Activated naive CD4-positive, alpha-beta T cell treated with anti-CD3 and anti-CD28 coated beads, Interleukin-2, amount 50 U/mL, for 24 hours (primary cell): ENCODE results near the gene FAM204A.

Source experiments
- H3K27ac Mint-ChIP-seq: one replicate; pipeline ENCODE4 v1.8.0; 2021; ENCODE audit warnings: mild to moderate bottlenecking, mixed read lengths
- H3K27me3 Mint-ChIP-seq: one replicate; pipeline ENCODE4 v1.8.0; 2021; ENCODE audit warnings: mixed read lengths
- H3K36me3 Mint-ChIP-seq: one replicate; pipeline ENCODE4 v1.8.0; 2021; ENCODE audit warnings: mixed read lengths
- H3K4me1 Mint-ChIP-seq: one replicate; pipeline ENCODE4 v1.8.0; 2021; ENCODE audit warnings: mixed read lengths
- H3K4me3 Mint-ChIP-seq: one replicate; pipeline ENCODE4 v1.8.0; 2021; ENCODE audit warnings: mild to moderate bottlenecking, mixed read lengths
- H3K9me3 Mint-ChIP-seq: one replicate; pipeline ENCODE4 v1.8.0; 2021; ENCODE audit warnings: mixed read lengths

FAM204A gene

GRCh38 chr10:118307859-118308258 is 34.3 kb downstream of the FAM204A start:
- Mint-ChIP-seq H3K36me3 (peaks cover 14% of the 10 kb centered on the region), H3K4me1 (no peaks in the 10 kb centered on the region), H3K27ac (no peak overlapping the region), H3K27me3 (no peaks in the 10 kb centered on the region), H3K9me3 (no peaks in the 10 kb centered on the region), H3K4me3 (no peak overlapping the region)

- H3K36me3 Mint-ChIP-seq: peaks cover 13% of the 10 kb centered on the region
- no peak overlapping the region for H3K4me3 Mint-ChIP-seq
- H3K27me3 Mint-ChIP-seq: no peaks in the 10 kb centered on the region
- H3K4me1 Mint-ChIP-seq: no peaks in the 10 kb centered on the region
- H3K9me3 Mint-ChIP-seq: no peaks in the 10 kb centered on the region
- no peak overlapping the region for H3K27ac Mint-ChIP-seq
Observed at GRCh38 chr10:118307220-118307619, 34.9 kb downstream of the FAM204A start.

DNA sequence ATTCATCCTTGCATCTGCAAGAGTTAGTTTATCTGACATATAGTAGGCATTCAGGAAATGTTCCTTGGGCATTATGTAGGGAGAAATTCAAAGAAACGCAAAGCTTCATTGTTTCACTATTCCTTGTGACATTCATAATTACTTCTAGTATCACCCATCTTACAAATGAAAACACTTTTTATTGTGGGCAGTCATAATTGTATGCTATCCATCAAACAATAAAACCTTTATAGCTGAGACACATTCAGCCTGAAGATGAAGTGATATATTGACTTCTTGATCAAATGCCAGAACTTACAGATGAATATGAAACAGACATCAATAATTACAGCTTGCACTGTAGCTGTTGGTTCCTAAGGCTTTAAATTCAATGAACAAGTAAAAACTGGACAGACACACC is 36.4 kb downstream of the FAM204A start:
- H3K27me3 Mint-ChIP-seq: no peaks in the 10 kb centered on the region
- H3K36me3 Mint-ChIP-seq: peaks cover 12% of the 10 kb centered on the region
- no peaks in the 10 kb centered on the region for H3K9me3 Mint-ChIP-seq
- no peak overlapping the region for H3K4me3 Mint-ChIP-seq
- no peak overlapping the region for H3K27ac Mint-ChIP-seq
- H3K4me1 Mint-ChIP-seq: no peaks in the 10 kb centered on the region

GRCh38 chr10:118304521-118304920 is 37.6 kb downstream of the FAM204A start:
- Mint-ChIP-seq H3K4me1 (no peaks in the 10 kb centered on the region), H3K9me3 (no peaks in the 10 kb centered on the region), H3K36me3 (peaks cover 10% of the 10 kb centered on the region), H3K27me3 (no peaks in the 10 kb centered on the region), H3K4me3 (no peak overlapping the region), H3K27ac (peak overlapping the region; percentile 20)

DNA sequence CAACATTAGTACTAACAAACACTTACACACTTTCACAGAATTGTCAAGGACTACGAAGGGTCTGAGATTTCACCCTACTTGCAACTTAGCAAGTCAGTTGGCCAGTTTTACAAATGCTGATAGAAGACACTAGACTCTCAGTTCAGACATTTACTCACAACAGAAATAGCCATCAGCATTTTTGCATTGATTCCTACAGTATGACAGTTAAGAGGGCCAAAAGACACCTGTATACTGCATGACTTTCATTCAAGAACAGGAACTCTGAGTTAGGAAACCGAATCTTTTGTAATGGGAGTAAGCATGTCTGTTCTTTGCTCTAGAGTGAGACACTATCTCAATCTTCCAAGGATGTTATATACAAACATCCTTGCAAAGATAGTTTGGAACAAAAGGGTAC is 40.9 kb downstream of the FAM204A start:
- Mint-ChIP-seq H3K9me3 (no peaks in the 10 kb centered on the region), H3K36me3 (peaks cover 7% of the 10 kb centered on the region), H3K4me1 (no peaks in the 10 kb centered on the region), H3K4me3 (no peak overlapping the region), H3K27ac (no peak overlapping the region), H3K27me3 (no peaks in the 10 kb centered on the region)

DNA sequence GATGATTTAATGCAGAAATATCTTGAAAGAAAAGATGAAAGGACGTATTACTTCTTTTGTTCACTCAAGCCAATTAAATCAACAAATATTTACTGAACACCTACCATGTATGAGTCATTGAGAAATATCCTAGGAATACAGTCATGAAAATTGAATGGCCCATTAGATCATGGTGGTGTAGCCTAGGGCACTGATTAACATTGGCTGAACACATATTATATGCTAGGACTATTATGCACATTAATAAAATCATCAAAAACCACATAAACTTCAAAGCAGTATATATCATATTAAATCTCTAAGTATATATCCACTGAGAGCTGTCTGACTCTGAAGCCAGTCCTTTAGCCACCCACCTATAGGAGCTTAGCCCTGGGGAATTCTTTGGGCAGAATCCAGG is 41.8 kb downstream of the FAM204A start:
- Mint-ChIP-seq H3K4me3 (no peak overlapping the region), H3K36me3 (peaks cover 5% of the 10 kb centered on the region), H3K27ac (no peak overlapping the region), H3K9me3 (no peaks in the 10 kb centered on the region), H3K27me3 (no peaks in the 10 kb centered on the region), H3K4me1 (no peaks in the 10 kb centered on the region)

DNA sequence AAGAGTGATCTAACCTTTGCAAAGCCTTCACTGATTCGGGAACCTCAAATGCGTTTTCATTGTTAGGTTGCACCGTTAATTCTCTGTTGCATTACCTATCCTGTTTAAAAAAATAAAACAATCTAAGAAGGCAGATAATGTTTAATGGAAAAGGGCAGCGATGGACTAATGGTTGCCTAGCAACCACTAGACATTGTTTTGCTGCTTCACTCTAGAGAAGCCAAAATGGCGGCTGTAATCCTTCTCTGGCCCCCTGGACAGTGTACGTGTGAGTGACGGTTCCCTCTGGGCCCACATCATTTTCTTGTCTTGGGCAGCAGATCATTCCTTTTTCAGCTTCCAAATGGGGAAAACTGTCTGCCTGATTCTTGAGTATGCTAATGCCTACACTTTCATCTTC is 43.3 kb downstream of the FAM204A start:
- Mint-ChIP-seq H3K27me3 (no peaks in the 10 kb centered on the region), H3K36me3 (peaks cover 2% of the 10 kb centered on the region), H3K27ac (no peak overlapping the region)

DNA sequence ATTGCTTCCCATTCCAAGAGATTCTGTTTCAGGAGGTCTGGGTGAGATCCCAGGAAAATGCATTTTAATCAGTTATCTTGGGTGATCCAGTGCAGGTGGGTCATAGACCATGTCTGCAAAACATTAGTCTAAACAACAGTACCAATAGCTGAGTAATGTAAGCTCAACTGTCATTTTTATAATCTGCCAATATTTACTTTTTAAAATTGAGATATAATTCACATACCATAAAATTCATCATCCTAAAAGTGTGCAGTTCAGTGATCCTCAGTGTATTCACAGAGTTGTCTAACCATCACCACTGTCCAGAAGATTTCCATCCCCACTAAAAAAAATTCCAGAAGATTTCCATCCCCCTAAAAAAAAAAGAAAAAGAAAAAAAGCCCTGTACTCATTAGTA is 51.0 kb downstream of the FAM204A start:
- no peak overlapping the region for H3K27ac Mint-ChIP-seq

More for the DNA sequence above, 43.3 kb downstream of the FAM204A start:
- H3K9me3 Mint-ChIP-seq: no peaks in the 10 kb centered on the region
- H3K4me3 Mint-ChIP-seq: no peak overlapping the region
- H3K4me1 Mint-ChIP-seq: no peaks in the 10 kb centered on the region

GRCh38 chr10:118290471-118290995 is 51.6 kb downstream of the FAM204A start:
- H3K9me3 Mint-ChIP-seq: no peaks in the 10 kb centered on the region
- H3K27me3 Mint-ChIP-seq: peaks cover 21% of the 10 kb centered on the region
- no peak overlapping the region for H3K4me3 Mint-ChIP-seq
- H3K27ac Mint-ChIP-seq: no peak overlapping the region
- no peaks in the 10 kb centered on the region for H3K36me3 Mint-ChIP-seq
- no peaks in the 10 kb centered on the region for H3K4me1 Mint-ChIP-seq

More for the DNA sequence above, 51.0 kb downstream of the FAM204A start:
- Mint-ChIP-seq H3K4me3 (no peak overlapping the region), H3K9me3 (no peaks in the 10 kb centered on the region), H3K4me1 (no peaks in the 10 kb centered on the region), H3K27me3 (peaks cover 21% of the 10 kb centered on the region), H3K36me3 (no peaks in the 10 kb centered on the region)

DNA sequence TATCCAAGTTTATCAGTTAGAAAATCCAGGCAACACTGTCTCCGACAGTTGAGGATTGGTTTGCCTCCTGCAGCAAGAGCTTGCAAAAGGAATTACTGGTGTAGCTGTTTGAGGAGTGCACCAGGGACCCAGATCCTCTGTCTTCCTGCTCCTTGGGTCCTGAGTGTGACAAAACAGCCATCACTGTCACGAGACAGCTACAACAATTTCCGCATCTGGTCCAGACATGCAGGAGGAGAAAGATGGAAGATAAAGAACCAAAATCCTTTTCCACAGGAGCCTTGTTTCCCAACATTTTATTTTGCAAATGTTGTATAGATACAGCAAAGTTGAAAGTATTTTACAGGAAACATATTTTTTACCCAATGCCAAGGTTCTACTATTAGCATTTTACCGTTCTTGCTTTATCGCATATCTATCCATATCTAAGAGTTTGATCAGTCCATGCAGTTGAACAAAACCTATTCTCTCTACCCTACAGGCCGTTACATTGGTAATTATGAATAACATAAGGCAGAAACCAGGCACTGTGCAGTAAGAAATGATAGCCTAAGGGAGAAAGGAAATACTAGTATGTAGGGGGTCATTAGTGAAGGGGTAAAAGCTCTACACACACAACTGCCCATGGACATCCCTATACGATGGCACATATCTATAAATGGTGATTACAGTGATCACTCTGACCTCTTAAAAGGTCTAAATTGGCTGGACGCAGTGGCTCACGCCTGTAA is 54.9 kb downstream of the FAM204A start:
- no peaks in the 10 kb centered on the region for H3K4me1 Mint-ChIP-seq
- H3K27me3 Mint-ChIP-seq: peaks cover 18% of the 10 kb centered on the region
- no peak overlapping the region for H3K27ac Mint-ChIP-seq
- no peaks in the 10 kb centered on the region for H3K9me3 Mint-ChIP-seq
- H3K36me3 Mint-ChIP-seq: no peaks in the 10 kb centered on the region
- no peak overlapping the region for H3K4me3 Mint-ChIP-seq

DNA sequence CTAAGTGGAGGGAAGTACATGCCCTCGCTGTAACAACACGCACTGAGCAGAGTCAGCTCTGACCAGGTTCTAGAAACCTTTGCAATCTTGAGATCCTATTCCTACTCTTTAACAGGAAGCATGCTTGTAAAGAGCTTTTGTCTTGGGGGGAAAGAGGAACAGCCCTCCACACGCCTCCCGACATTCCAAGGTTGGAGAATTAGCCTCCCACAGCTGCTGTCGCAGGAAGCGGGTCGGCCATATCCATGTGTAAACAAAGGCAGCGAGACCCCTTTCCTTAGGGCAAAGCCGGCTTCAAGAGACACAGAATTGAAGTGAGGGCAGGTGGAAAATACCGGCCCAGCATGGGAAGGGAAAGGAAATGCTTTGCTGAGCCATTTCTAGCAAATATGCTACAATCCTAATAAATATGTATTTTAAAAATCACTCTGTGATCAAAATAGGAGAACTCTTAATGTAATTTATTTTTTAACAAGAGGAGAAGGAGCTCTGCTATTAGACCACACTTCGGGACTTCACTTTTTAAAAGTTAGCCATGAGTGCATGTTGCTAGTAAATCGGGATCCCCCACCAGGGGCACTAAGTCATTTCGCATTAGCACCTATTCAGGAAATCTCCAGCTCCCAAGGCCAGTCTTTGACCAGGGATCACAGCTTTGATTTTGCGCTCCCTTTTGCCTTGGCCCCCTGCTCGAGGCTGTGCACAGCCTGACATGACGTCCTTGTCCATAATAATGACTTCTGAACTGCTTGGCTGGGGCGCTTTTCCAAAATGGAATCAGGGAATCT is 55.9 kb downstream of the FAM204A start:
- no peaks in the 10 kb centered on the region for H3K36me3 Mint-ChIP-seq
- H3K9me3 Mint-ChIP-seq: no peaks in the 10 kb centered on the region
- H3K4me1 Mint-ChIP-seq: no peaks in the 10 kb centered on the region
- H3K27ac Mint-ChIP-seq: no peak overlapping the region
- H3K27me3 Mint-ChIP-seq: peaks cover 15% of the 10 kb centered on the region
- H3K4me3 Mint-ChIP-seq: no peak overlapping the region

- Mint-ChIP-seq H3K36me3 (no peaks in the 10 kb centered on the region), H3K9me3 (no peaks in the 10 kb centered on the region), H3K4me3 (no peak overlapping the region), H3K27me3 (peaks cover 12% of the 10 kb centered on the region), H3K4me1 (no peaks in the 10 kb centered on the region), H3K27ac (no peak overlapping the region)
Observed at GRCh38 chr10:118282670-118283069, 59.5 kb downstream of the FAM204A start.

DNA sequence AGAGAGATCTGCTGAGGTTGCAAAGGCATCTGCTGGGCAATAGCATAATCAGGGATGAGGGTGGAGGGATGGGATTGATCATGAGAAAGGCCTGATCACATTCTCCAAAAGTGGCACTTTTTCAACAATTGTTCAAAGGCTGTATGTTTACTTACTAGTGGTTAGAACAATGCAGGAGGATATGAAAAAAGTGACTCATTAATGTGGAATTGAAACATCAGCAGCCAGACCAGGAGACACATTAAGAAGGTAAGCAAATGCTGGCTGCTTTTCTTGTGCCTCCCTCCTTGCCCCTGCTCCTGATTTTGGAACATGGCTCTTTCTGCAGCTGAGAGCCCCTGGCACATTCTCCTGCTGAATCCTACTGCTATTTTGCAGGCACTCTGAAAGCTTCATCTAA is 63.5 kb downstream of the FAM204A start:
- H3K27me3 Mint-ChIP-seq: peaks cover 4% of the 10 kb centered on the region
- no peaks in the 10 kb centered on the region for H3K36me3 Mint-ChIP-seq
- H3K4me1 Mint-ChIP-seq: no peaks in the 10 kb centered on the region
- no peak overlapping the region for H3K4me3 Mint-ChIP-seq
- peaks cover 3% of the 10 kb centered on the region for H3K9me3 Mint-ChIP-seq
- no peak overlapping the region for H3K27ac Mint-ChIP-seq

DNA sequence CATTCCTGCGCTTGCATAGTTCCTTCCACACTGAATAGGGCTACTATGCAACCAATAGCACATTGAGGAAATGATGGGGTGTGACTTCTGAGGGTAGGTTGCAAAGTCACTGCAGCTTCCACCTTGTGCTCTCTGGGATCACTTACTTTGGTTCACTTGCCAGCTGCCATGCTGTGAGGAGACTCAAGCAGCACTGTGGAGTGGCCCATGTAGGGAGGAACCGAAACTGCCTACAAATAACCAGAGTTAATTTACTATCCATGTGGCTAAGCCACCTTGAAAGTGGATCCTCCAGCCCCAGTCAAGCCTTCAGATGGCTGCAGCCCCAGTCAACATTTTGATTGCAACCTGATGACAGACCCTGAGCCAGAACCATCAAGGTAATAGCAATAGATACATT is 64.3 kb downstream of the FAM204A start:
- H3K9me3 Mint-ChIP-seq: peaks cover 3% of the 10 kb centered on the region
- no peak overlapping the region for H3K4me3 Mint-ChIP-seq
- H3K4me1 Mint-ChIP-seq: no peaks in the 10 kb centered on the region
- H3K27me3 Mint-ChIP-seq: peaks cover 2% of the 10 kb centered on the region
- no peaks in the 10 kb centered on the region for H3K36me3 Mint-ChIP-seq
- H3K27ac Mint-ChIP-seq: no peak overlapping the region

DNA sequence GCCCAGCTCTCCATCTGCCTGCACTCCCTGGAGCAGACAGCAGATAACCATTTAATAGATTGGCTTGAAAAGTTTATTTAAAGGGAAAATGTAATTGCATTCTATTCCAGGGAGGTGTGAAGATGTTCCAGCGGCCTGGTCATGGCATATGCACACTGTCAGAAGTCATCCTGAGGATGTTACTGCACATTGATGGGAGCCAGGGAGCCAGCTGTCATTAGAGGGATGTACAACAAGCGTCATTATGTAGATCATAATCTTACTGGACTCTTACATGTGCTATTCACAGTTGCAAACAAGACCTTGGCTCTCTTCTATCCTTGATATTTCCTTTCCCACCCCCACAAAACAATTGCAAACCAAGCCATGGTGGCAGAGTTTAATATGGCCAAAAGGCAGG is 65.4 kb downstream of the FAM204A start:
- Mint-ChIP-seq H3K27ac (no peak overlapping the region), H3K27me3 (peaks cover 6% of the 10 kb centered on the region), H3K9me3 (peaks cover 3% of the 10 kb centered on the region), H3K36me3 (no peaks in the 10 kb centered on the region), H3K4me1 (no peaks in the 10 kb centered on the region), H3K4me3 (no peak overlapping the region)

GRCh38 chr10:118276204-118276603 is 65.9 kb downstream of the FAM204A start:
- no peaks in the 10 kb centered on the region for H3K36me3 Mint-ChIP-seq
- H3K4me3 Mint-ChIP-seq: no peak overlapping the region
- no peaks in the 10 kb centered on the region for H3K4me1 Mint-ChIP-seq
- peaks cover 3% of the 10 kb centered on the region for H3K9me3 Mint-ChIP-seq
- no peak overlapping the region for H3K27ac Mint-ChIP-seq
- peaks cover 6% of the 10 kb centered on the region for H3K27me3 Mint-ChIP-seq
